Effector memory CD4-positive, alpha-beta T cell (primary cell): ENCODE results near the gene RALGAPA2.

Source experiments
- DNase-seq, 3 donors: peaks; one replicate each; pipeline ENCODE4 v3.0.0-alpha.2; 2020
- H3K27ac ChIP-seq: 2 replicates; pipeline ENCODE4 v1.7.0; 2013; ENCODE audit warnings: mild to moderate bottlenecking, low read length, moderate library complexity; ENCODE audit not compliant: insufficient read depth, poor library complexity, severe bottlenecking
- H3K27me3 ChIP-seq: replicated peaks from 2 replicates; pipeline ENCODE4 v1.7.0; 2013; ENCODE audit warnings: mild to moderate bottlenecking, low read length; ENCODE audit not compliant: insufficient read depth, control insufficient read depth, poor library complexity, severe bottlenecking
- H3K36me3 ChIP-seq: 2 replicates; pipeline ENCODE4 v1.7.0; 2013; ENCODE audit warnings: mild to moderate bottlenecking, low read length, moderate library complexity; ENCODE audit not compliant: control insufficient read depth, insufficient read depth
- H3K4me1 ChIP-seq: 2 replicates; pipeline ENCODE4 v1.7.0; 2013; ENCODE audit warnings: low read length, mild to moderate bottlenecking; ENCODE audit not compliant: control insufficient read depth, insufficient read depth, poor library complexity, severe bottlenecking
- H3K4me3 ChIP-seq: 2 replicates; pipeline ENCODE4 v1.7.0; 2013; ENCODE audit warnings: low read length, low read depth, mild to moderate bottlenecking; ENCODE audit not compliant: insufficient read depth, poor library complexity, severe bottlenecking
- H3K9me3 ChIP-seq: 2 replicates; pipeline ENCODE4 v1.7.0; 2013; ENCODE audit warnings: mild to moderate bottlenecking, low read length, moderate library complexity; ENCODE audit not compliant: control insufficient read depth

RALGAPA2 gene

DNA sequence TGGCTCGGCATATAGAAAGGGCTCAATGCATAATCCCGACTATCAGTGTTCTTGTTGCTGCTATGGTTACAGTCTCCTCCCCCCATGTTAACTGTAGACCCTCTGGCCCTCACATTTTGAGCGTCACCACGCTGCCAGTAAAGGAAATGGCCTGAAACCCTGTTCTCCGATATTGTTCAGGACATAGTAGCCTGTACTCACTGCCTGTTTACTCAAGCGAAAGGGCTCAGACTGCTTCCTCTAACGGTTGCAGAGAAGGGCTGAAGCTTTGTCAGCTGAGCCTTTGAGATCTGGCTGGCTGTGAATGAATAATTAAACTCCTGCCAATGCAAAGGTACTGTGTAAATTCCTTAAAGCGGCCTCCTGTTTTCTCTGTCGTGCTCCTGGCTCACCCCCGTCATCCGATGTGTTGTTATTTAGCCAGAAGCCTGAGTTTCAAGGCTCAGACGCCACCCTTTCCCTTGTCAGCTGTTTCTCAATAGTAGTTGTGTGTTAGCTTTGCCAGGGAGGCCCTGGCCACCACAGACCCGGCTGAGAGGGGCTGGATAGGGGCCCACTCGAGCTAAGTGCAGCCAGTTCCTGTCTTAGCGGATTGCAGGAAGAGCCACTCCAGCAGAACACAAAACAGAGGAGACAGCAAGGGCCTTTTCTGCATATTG lies 31.2 kb upstream of the RALGAPA2 start:
- no peaks in the 10 kb centered on the region for H3K36me3 ChIP-seq
- no peaks in the 10 kb centered on the region for H3K9me3 ChIP-seq
- no peak for DNase-seq
- no peaks in the 10 kb centered on the region for H3K4me1 ChIP-seq
- H3K27me3 ChIP-seq = no peaks in the 10 kb centered on the region
- no peak overlapping the region for H3K4me3 ChIP-seq
- H3K27ac ChIP-seq = no peak overlapping the region

DNA sequence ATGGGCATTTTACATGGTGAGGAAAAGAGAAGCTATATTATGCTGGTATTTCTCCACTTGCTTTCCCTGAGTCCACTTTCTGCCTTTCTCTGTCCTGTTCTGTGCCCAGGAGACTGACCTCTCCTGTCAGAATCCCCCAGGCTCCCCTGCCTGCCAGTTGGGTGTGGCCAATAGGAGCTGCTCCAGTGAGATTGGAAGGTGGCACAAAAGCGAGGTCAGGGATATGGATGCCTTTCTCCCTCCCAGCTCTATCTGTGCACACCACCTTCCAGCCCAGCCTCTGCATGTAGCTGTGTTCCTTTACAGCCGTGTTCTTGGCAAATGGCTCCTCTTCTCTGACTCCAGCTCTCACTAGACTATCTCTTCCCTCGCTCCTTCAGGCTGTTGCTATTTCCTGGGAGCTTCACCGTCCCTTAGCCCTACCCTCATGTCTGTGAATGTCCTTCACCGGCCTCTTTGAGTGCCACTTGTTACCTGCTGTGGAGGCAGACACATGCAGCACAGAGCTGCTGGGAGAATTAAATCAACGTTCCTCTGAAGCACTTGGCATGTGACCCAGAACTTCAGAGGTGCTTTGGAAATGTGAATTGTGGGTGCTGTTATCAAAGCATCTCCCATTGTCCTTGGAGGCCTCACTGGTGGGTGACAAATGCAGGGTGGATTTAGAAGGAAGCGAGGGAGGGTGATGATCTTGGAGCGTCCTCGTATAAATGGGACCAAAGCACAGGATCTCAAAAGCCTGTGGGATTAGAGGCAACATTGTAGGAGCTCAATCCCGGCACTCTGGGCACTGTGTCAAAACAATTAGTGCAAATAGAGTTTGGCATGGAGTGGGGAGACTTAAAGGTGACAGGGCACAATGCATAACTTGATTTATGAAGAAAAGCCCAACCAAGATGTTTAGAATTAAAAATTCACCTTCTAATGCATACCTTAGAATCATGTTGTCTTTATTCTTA lies 28.9 kb upstream of the RALGAPA2 start:
- no peaks in the 10 kb centered on the region for H3K4me1 ChIP-seq
- no peak overlapping the region for H3K27ac ChIP-seq
- no peaks in the 10 kb centered on the region for H3K9me3 ChIP-seq
- no peak for DNase-seq
- H3K36me3 ChIP-seq = no peaks in the 10 kb centered on the region
- no peaks in the 10 kb centered on the region for H3K27me3 ChIP-seq
- H3K4me3 ChIP-seq = no peak overlapping the region

DNA sequence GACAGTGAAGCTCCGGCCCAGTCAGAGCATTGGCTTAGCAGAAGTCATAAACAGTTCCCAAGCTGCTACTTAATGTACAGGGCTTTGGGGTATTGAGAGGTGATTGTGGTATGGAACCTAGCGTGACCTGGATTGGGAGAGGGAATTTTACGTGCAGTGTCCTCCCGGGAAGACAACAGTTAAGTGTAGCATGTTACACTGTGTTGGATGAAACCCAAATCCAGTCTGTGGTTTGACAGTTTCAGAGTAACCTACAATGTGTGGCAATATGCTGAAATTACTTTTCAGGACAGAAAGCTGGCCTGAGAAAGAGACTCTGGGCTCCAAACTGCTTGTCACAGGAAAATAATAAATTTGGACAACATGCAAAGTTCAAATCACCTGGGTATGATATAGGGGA lies 28.1 kb upstream of the RALGAPA2 start:
- Histone ChIP-seq H3K9me3 (no peaks in the 10 kb centered on the region), H3K4me1 (no peaks in the 10 kb centered on the region), H3K27ac (no peak overlapping the region), H3K36me3 (no peaks in the 10 kb centered on the region), H3K4me3 (no peak overlapping the region), H3K27me3 (no peaks in the 10 kb centered on the region)
- no peak for DNase-seq

DNA sequence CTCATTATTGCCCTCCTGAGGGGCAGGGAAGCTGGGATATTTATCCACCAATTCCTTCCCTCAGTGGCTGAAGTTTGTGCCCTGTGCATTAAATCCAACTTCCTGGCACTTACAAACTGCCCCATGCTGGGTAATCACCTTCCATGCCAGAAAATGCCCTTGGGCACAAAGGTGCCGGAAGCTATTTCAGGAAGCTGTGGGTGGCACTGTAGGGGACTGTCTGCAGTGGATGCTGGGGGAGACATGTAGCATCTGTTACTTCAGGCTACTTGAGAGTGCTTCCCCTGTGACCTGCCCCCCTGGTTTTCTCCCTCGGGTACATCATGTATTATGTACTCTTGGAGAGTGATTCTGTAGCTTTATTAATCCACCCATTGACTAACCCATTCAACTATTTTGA lies 24.7 kb upstream of the RALGAPA2 start:
- H3K4me1 ChIP-seq = no peaks in the 10 kb centered on the region
- no peak for DNase-seq
- no peaks in the 10 kb centered on the region for H3K36me3 ChIP-seq
- H3K9me3 ChIP-seq = no peaks in the 10 kb centered on the region
- H3K4me3 ChIP-seq = no peak overlapping the region
- no peak overlapping the region for H3K27ac ChIP-seq
- no peaks in the 10 kb centered on the region for H3K27me3 ChIP-seq

DNA sequence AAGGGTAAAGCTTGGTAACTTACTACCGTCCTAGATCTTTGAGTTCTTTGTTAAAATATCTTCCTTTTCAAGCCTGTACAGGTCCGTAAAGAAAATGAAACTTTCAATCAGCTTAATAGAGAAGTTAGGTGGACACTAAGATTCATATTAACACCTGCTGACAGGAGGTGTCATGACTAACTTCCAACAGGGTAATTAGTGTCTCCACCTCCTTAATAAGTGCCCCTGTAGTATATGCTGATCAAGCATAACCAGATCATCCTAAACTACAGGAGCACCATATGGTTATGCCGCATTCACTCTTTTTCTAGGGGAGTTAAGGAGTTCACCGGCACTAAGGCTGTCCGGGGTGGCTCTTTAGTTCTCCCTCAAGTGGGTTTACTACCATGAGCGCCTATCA lies 23.9 kb upstream of the RALGAPA2 start:
- H3K27me3 ChIP-seq = no peaks in the 10 kb centered on the region
- H3K36me3 ChIP-seq = no peaks in the 10 kb centered on the region
- H3K27ac ChIP-seq = no peak overlapping the region
- H3K4me1 ChIP-seq = no peaks in the 10 kb centered on the region
- no peak overlapping the region for H3K4me3 ChIP-seq
- H3K9me3 ChIP-seq = no peaks in the 10 kb centered on the region
- no peak for DNase-seq

DNA sequence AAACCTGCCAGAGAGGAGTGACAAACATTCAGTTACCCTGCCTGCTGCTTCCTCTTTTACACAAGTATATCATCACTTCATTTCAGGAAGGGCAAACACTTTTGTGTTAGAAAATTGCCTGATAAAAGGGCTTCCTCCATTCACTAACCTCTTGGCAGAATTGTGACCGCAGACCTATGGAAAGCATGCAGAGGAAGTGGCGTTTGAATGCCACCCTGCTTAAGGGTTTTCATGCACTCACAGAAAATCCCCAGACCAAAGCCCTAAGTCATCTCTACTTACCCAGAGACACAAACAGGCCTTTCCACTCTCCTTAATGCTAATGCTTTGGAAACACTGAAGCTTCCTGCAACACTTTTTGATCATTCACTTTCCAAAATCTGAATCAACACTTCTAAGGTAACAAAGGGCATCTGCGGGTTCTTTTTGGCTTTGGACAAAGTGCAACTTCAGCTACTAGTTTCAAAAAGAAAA lies 22.1 kb upstream of the RALGAPA2 start:
- DNase-seq = no peak
- H3K4me1 ChIP-seq = no peaks in the 10 kb centered on the region
- H3K36me3 ChIP-seq = no peaks in the 10 kb centered on the region
- no peaks in the 10 kb centered on the region for H3K27me3 ChIP-seq
- H3K27ac ChIP-seq = no peak overlapping the region
- H3K4me3 ChIP-seq = no peak overlapping the region
- no peaks in the 10 kb centered on the region for H3K9me3 ChIP-seq

DNA sequence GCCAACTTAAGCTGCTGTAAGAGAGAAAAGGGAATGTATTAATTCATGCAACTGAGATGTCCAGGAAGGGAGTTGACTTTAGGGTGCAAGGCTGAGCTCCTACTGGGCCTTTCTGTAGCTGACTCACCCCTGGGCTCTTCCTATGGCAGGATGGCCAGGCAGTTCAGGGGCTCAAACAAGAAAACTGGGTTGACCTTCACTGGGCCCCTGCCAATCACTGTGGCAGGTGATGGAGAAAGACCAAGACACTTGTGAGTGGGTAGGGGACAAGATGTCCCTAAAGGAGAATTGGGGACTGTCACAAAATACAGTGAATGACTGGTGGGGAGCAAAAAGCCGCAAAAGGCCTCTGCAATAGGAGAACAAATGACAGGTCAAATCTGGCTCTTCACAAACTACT lies 21.5 kb upstream of the RALGAPA2 start:
- Histone ChIP-seq H3K27me3 (no peaks in the 10 kb centered on the region), H3K9me3 (no peaks in the 10 kb centered on the region), H3K36me3 (no peaks in the 10 kb centered on the region), H3K4me1 (no peaks in the 10 kb centered on the region), H3K27ac (no peak overlapping the region), H3K4me3 (no peak overlapping the region)
- DNase-seq = no peak

DNA sequence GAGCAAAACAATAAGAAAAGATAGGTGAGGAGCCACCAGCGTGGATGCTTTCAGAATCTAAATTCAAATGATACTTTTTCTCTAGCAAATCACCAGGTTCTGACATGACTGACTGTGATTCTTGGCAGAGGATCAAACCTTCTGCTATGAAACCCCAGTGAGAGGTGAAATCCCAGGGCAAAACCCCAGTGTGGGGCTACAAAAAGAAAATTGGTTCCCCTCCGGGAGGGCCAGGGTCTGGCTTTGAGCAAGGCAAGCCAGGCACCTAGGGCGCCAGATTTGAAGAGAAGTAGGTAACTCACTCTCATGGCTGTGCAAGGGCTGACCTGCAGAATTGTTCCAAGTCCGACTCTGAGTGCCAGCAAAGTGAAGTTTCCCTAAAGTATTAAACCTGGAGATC lies 20.2 kb upstream of the RALGAPA2 start:
- Histone ChIP-seq H3K4me3 (no peak overlapping the region), H3K27ac (no peak overlapping the region), H3K36me3 (no peaks in the 10 kb centered on the region), H3K9me3 (no peaks in the 10 kb centered on the region), H3K4me1 (no peaks in the 10 kb centered on the region), H3K27me3 (no peaks in the 10 kb centered on the region)
- no peak for DNase-seq

DNA sequence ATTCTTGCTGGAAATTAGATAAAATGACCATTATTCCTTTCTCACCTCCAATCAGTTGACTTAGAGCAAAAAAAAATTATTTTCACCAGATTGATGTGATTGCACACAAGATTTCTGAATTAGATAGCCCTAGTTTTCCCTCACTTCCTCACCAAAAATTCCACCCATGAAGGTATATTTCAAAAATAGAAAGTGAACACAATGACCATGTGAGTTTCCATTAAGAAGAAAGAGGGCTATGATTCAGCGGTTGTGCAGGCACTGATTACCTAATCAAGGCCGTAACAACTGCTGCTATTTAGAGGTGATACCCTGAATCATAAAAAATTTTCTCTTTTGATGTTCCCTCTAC lies 19.5 kb upstream of the RALGAPA2 start:
- Histone ChIP-seq H3K4me1 (no peaks in the 10 kb centered on the region), H3K36me3 (no peaks in the 10 kb centered on the region), H3K9me3 (no peaks in the 10 kb centered on the region), H3K27me3 (no peaks in the 10 kb centered on the region), H3K4me3 (no peak overlapping the region), H3K27ac (no peak overlapping the region)
- no peak for DNase-seq
